HG03025 (cell line): ENCODE data around the gene CMSS1.
"Not testable (repeated sequence)": the region's sequence is repeated elsewhere in the genome, so short reads cannot be mapped to it uniquely, and the experiment has no call there.

ENCODE experiments used
- ATAC-seq: cut with Tn5 transposase; IDR thresholded peaks from one replicate; pipeline ENCODE4 v1.9.1; 2021; ENCODE audit warnings: mild to moderate bottlenecking, moderate library complexity; ENCODE audit not compliant: unreplicated experiment, low FRiP score

CMSS1 gene

GRCh38 chr3:100096286-100096685 is 278.6 kb downstream of the CMSS1 start:
- ATAC-seq, result not testable (repeated sequence)

- ATAC-seq, result no peak
These were observed 279.2 kb downstream of the CMSS1 start for GRCh38 chr3:100096866-100097265.

- ATAC-seq, result no peak
These were observed 280.5 kb downstream of the CMSS1 start for GRCh38 chr3:100097919-100098783.

GRCh38 chr3:100098784-100099070 is 281.1 kb downstream of the CMSS1 start:
- no peak for ATAC-seq

- no peak for ATAC-seq
These were observed 282.0 kb downstream of the CMSS1 start for GRCh38 chr3:100099621-100100020.

GRCh38 chr3:100100425-100100824 is 282.8 kb downstream of the CMSS1 start:
- ATAC-seq, result no peak

- no peak for ATAC-seq
These were observed 285.1 kb downstream of the CMSS1 start for GRCh38 chr3:100102757-100103156.

- peak; percentile 85 for ATAC-seq
These were observed 286.1 kb downstream of the CMSS1 start for GRCh38 chr3:100103558-100104441.

GRCh38 chr3:100104442-100104798 is 286.8 kb downstream of the CMSS1 start:
- peak; percentile 37 for ATAC-seq

- no peak for ATAC-seq
These were observed 287.3 kb downstream of the CMSS1 start for GRCh38 chr3:100104817-100105413.

- peak; percentile 33 for ATAC-seq
These were observed 287.8 kb downstream of the CMSS1 start for GRCh38 chr3:100105501-100105900.

GRCh38 chr3:100106094-100106493 is 288.4 kb downstream of the CMSS1 start:
- no peak for ATAC-seq

GRCh38 chr3:100106531-100107141 is 289.0 kb downstream of the CMSS1 start:
- ATAC-seq, result no peak

- no peak for ATAC-seq
These were observed 289.7 kb downstream of the CMSS1 start for GRCh38 chr3:100107221-100107814.

GRCh38 chr3:100108464-100109079 is 290.9 kb downstream of the CMSS1 start:
- no peak for ATAC-seq

GRCh38 chr3:100110162-100110561 is 292.5 kb downstream of the CMSS1 start:
- no peak for ATAC-seq

- ATAC-seq, result no peak
These were observed 294.1 kb downstream of the CMSS1 start for GRCh38 chr3:100111728-100112127.

GRCh38 chr3:100113723-100114412 is 296.2 kb downstream of the CMSS1 start:
- no peak for ATAC-seq

GRCh38 chr3:100114413-100115030 is 296.9 kb downstream of the CMSS1 start, which contains the start of gene FILIP1L:
FILIP1L (minus strand) TSS chr3:100114501.
- ATAC-seq, result no peak
